Retinal pigment epithelial cell (primary cell): ENCODE results near the gene LSR.

ENCODE experiments used
- DNase-seq: peaks from one replicate; pipeline ENCODE4 v3.0.0-alpha.2; 2010; ENCODE audit warnings: low read depth
- H3K4me3 ChIP-seq: 2 replicates; pipeline ENCODE4 v1.5.1; 2011; ENCODE audit warnings: mild to moderate bottlenecking, low read length, control low read depth, moderate library complexity
- TF ChIP-seq, protein P1 (sequence below): conservative IDR thresholded peaks from 2 replicates; pipeline ENCODE4 v1.5.1; 2011; ENCODE audit warnings: low read depth, low read length, control low read depth, inconsistent platforms

Gene LSR

DNA sequence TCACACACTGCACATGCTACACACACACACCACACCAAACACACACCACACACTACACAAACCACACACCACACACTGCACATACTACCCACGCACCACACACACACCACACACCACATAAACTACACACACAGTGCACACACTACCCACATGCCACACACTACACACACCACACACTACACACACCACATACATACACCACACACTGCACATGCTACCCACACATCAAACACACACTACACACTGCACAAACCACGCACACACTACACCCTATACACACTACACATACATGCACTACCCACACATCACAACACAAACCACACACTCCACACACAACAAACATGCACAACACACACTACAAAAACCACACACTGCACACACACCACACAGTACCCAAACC is 49.1 kb downstream of the LSR start:
- no peak for DNase-seq
- TF ChIP-seq, protein P1, sequence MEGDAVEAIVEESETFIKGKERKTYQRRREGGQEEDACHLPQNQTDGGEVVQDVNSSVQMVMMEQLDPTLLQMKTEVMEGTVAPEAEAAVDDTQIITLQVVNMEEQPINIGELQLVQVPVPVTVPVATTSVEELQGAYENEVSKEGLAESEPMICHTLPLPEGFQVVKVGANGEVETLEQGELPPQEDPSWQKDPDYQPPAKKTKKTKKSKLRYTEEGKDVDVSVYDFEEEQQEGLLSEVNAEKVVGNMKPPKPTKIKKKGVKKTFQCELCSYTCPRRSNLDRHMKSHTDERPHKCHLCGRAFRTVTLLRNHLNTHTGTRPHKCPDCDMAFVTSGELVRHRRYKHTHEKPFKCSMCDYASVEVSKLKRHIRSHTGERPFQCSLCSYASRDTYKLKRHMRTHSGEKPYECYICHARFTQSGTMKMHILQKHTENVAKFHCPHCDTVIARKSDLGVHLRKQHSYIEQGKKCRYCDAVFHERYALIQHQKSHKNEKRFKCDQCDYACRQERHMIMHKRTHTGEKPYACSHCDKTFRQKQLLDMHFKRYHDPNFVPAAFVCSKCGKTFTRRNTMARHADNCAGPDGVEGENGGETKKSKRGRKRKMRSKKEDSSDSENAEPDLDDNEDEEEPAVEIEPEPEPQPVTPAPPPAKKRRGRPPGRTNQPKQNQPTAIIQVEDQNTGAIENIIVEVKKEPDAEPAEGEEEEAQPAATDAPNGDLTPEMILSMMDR = no peak
- H3K4me3 ChIP-seq = no peak overlapping the region

DNA sequence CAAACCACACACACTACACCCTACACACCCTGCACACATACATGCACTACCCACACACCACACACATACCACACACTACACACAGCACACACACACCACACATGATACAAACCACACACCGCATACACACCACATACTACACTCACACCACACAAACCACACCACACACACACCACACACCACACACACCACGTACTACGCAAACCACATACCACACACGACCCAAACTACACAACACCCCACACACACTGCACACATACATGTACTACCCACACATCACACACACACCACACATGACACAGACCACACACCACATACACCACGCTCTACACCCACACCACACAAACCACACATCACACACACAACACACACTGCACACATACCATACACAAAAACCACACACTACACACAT is 49.8 kb downstream of the LSR start:
- no peak for DNase-seq
- TF ChIP-seq, protein P1 = no peak
- H3K4me3 ChIP-seq = no peak overlapping the region

DNA sequence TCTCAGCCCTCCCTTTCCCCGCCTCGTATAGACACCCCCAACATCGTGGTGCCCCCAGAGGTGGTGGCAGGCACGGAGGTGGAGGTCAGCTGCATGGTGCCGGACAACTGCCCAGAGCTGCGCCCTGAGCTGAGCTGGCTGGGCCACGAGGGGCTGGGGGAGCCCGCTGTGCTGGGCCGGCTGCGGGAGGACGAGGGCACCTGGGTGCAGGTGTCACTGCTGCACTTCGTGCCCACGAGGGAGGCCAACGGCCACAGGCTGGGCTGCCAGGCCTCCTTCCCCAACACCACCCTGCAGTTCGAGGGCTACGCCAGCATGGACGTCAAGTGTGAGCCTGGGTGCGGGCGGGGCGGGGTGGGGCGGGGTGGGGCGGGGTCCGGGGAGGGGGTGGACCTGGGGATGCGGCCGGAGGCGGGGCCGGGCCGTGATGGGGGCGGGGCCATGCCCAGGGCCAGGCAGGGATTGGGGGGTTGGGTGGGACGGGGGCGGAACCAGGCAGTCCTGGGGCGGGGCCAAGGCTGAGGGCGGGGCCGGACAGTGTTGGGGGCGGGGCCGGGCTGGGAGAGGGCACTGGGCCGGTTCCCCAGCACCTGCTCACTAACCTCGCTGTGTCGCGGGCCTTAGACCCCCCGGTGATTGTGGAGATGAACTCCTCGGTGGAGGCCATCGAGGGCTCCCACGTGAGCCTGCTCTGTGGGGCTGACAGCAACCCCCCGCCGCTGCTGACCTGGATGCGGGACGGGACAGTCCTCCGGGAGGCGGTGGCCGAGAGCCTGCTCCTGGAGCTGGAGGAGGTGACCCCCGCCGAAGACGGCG is 50.9 kb downstream of the LSR start:
- TF ChIP-seq, protein P1 = no peak
- DNase-seq = no peak
- H3K4me3 ChIP-seq = no peak overlapping the region

DNA sequence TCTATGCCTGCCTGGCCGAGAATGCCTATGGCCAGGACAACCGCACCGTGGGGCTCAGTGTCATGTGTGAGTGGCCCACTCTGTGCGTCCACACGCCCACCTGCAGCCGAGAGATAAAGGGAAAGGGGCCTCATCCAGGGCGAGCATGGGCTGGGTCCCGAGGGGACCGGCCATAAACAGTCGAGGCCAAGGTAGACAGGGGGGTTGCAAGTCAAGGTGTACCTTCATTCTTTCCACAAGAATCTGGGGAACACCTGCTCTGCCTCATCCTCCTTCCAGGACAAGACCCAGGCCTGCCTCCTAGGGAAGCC is 51.5 kb downstream of the LSR start:
- DNase-seq = no peak
- TF ChIP-seq, protein P1 = no peak
- no peak overlapping the region for H3K4me3 ChIP-seq

DNA sequence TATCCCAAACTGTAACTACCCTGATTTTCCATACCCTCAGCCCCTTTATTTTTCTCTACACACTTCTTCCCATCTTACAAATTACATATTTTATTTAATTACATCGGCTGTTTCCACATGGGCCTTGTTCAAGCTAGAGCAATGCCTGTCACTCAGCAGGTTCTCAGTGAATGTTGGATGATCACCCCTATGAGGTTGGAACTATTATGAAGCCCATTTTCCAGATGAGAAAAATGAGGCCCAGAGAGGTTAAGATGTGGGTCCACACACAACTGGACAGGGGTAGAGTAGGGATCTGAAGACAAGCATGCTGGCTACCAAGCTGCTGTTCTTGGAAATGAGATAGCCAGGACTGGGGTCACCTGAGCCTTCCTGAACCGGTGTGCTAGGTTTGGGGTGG is 53.2 kb downstream of the LSR start:
- TF ChIP-seq, protein P1 = no peak
- H3K4me3 ChIP-seq = no peak overlapping the region
- DNase-seq = no peak

DNA sequence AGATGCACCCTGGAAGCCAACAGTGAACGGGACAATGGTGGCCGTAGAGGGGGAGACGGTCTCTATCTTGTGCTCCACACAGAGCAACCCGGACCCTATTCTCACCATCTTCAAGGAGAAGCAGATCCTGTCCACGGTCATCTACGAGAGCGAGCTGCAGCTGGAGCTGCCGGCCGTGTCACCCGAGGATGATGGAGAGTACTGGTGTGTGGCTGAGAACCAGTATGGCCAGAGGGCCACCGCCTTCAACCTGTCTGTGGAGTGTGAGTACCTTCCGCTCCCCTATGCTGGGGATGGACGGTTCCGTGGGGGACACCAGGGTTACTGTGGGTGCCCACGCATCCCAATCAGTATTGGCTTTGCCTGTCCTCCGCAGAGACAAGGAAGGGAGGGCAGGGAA is 53.6 kb downstream of the LSR start:
- TF ChIP-seq, protein P1 = no peak
- DNase-seq = no peak
- no peak overlapping the region for H3K4me3 ChIP-seq

DNA sequence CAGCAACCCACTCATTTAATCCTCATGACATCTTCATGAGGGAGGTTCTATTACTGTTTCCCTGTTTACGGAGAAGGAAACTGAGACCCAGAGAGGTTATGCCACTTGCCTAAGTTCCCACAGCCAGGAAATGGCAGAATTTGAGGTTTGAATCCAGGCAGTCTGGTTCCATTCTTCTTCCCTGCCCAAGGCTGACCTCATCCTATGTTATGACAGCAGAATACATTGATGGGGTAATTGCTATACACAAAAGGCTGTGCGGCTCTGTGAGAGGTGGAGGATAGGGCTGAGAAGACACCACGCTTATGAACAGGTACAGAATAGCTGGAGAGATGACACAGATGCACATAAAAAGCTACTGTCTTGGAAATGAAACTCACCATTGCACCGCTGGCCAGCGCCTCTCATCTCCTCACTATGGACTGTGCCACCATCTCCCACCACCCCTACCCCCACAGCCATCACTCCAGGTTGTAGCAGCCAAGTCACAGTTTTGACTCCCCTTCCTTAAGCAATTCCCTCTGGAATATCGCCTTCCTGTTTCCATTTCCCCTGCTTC is 54.6 kb downstream of the LSR start:
- DNase-seq = no peak
- TF ChIP-seq, protein P1 = no peak
- no peak overlapping the region for H3K4me3 ChIP-seq
